OCI-LY3 (cell line): ENCODE results near the gene OR10T2.

Experiments
- EZH2phosphoT487 ChIP-seq: fragments of 200-600 bp; shearing (Covaris generic); IDR thresholded peaks from 2 replicates; pipeline ENCODE4 v1.6.1; 2018; ENCODE audit warnings: antibody characterized with exemption, mixed run types, low read depth
- TF ChIP-seq, protein P1 (sequence below): fragments of 200-600, 300-600 bp; sonication (generic); IDR thresholded peaks from 2 replicates; pipeline ENCODE4 v1.5.1; 2014; ENCODE audit warnings: antibody characterized with exemption, low read length, low read depth

GRCh38 chr1:158417586-158417985, 18.3 kb upstream of the OR10T2 start:
- TF ChIP-seq, protein P1, sequence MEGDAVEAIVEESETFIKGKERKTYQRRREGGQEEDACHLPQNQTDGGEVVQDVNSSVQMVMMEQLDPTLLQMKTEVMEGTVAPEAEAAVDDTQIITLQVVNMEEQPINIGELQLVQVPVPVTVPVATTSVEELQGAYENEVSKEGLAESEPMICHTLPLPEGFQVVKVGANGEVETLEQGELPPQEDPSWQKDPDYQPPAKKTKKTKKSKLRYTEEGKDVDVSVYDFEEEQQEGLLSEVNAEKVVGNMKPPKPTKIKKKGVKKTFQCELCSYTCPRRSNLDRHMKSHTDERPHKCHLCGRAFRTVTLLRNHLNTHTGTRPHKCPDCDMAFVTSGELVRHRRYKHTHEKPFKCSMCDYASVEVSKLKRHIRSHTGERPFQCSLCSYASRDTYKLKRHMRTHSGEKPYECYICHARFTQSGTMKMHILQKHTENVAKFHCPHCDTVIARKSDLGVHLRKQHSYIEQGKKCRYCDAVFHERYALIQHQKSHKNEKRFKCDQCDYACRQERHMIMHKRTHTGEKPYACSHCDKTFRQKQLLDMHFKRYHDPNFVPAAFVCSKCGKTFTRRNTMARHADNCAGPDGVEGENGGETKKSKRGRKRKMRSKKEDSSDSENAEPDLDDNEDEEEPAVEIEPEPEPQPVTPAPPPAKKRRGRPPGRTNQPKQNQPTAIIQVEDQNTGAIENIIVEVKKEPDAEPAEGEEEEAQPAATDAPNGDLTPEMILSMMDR, result no peak
- TF ChIP-seq EZH2phosphoT487, result no peak
